Activated naive CD8-positive, alpha-beta T cell treated with anti-CD3 and anti-CD28 coated beads for 36 hours (primary cell): ENCODE data around the gene PDCD1LG2. TPM values are rescaled to one million over a fixed set of nuclear protein-coding genes. Genes with fewer than 3 reads are reported as not detected.
"Not testable (repeated sequence)": the region's sequence is repeated elsewhere in the genome, so short reads cannot be mapped to it uniquely, and the experiment has no call there.

Experiments used
- DNase-seq: peaks from one replicate; pipeline ENCODE4 v3.0.0; 2021
- H3K27ac Mint-ChIP-seq: one replicate; pipeline ENCODE4 v1.8.0; 2022; ENCODE audit warnings: mild to moderate bottlenecking, moderate library complexity, mixed read lengths
- H3K27me3 Mint-ChIP-seq: one replicate; pipeline ENCODE4 v1.8.0; 2022; ENCODE audit warnings: mild to moderate bottlenecking, mixed read lengths
- H3K36me3 Mint-ChIP-seq: one replicate; pipeline ENCODE4 v1.8.0; 2021; ENCODE audit warnings: mild to moderate bottlenecking, mixed read lengths
- H3K4me1 Mint-ChIP-seq: one replicate; pipeline ENCODE4 v1.8.0; 2021; ENCODE audit warnings: mixed read lengths
- H3K4me3 Mint-ChIP-seq: one replicate; pipeline ENCODE4 v1.8.0; 2022; ENCODE audit warnings: mild to moderate bottlenecking, moderate library complexity, mixed read lengths
- H3K9me3 Mint-ChIP-seq: one replicate; pipeline ENCODE4 v1.8.0; 2022; ENCODE audit warnings: mixed read lengths
- total RNA-seq, 2 experiments: library from RNA; stranded (reverse); gene quantifications; one replicate each; pipeline ENCODE4 v1.2.3, GENCODE V29; 2021

Gene PDCD1LG2
- total RNA-seq, 2 experiments from 2014 or later = 0.08 TPM; not detected in 1

- H3K27me3 Mint-ChIP-seq, H3K4me3 Mint-ChIP-seq, H3K36me3 Mint-ChIP-seq, H3K27ac Mint-ChIP-seq, H3K9me3 Mint-ChIP-seq, DNase-seq: not testable (repeated sequence)
- H3K4me1 Mint-ChIP-seq = peaks cover 43% of the 10 kb centered on the region
Observed at GRCh38 chr9:5581706-5582105, 71.4 kb downstream of the PDCD1LG2 start.

- H3K36me3 Mint-ChIP-seq = peaks cover 5% of the 10 kb centered on the region
- H3K4me3 Mint-ChIP-seq = no peak overlapping the region
- DNase-seq = peak; percentile 32
- peaks cover 7% of the 10 kb centered on the region for H3K9me3 Mint-ChIP-seq
- H3K27me3 Mint-ChIP-seq = no peaks in the 10 kb centered on the region
- peaks cover 53% of the 10 kb centered on the region for H3K4me1 Mint-ChIP-seq
- peak overlapping the region; percentile 81 for H3K27ac Mint-ChIP-seq
Observed at GRCh38 chr9:5582835-5583195, 72.5 kb downstream of the PDCD1LG2 start.

GRCh38 chr9:5586391-5586802 lies 76.1 kb downstream of the PDCD1LG2 start:
- Mint-ChIP-seq H3K27ac (peak overlapping the region; percentile 83), H3K36me3 (peaks cover 5% of the 10 kb centered on the region), H3K9me3 (peaks cover 7% of the 10 kb centered on the region), H3K4me3 (no peak overlapping the region), H3K27me3 (no peaks in the 10 kb centered on the region), H3K4me1 (peaks cover 55% of the 10 kb centered on the region)
- DNase-seq = peak; percentile 12

- DNase-seq = peak; percentile 36
- Mint-ChIP-seq H3K36me3 (peaks cover 5% of the 10 kb centered on the region), H3K4me3 (no peak overlapping the region), H3K4me1 (peaks cover 55% of the 10 kb centered on the region), H3K27ac (peak overlapping the region; percentile 83), H3K27me3 (no peaks in the 10 kb centered on the region), H3K9me3 (peaks cover 3% of the 10 kb centered on the region)
Observed at GRCh38 chr9:5587024-5587423, 76.7 kb downstream of the PDCD1LG2 start.

GRCh38 chr9:5592231-5592630 lies 81.9 kb downstream of the PDCD1LG2 start:
- H3K4me3 Mint-ChIP-seq = no peak overlapping the region
- peaks cover 37% of the 10 kb centered on the region for H3K4me1 Mint-ChIP-seq
- no peak overlapping the region for H3K27ac Mint-ChIP-seq
- no peaks in the 10 kb centered on the region for H3K27me3 Mint-ChIP-seq
- no peaks in the 10 kb centered on the region for H3K36me3 Mint-ChIP-seq
- H3K9me3 Mint-ChIP-seq = no peaks in the 10 kb centered on the region
- DNase-seq = no peak

- Mint-ChIP-seq H3K4me1 (peaks cover 31% of the 10 kb centered on the region), H3K27me3 (no peaks in the 10 kb centered on the region), H3K36me3 (no peaks in the 10 kb centered on the region), H3K4me3 (no peak overlapping the region), H3K9me3 (no peaks in the 10 kb centered on the region), H3K27ac (no peak overlapping the region)
- DNase-seq = no peak
Observed at GRCh38 chr9:5592904-5593303, 82.6 kb downstream of the PDCD1LG2 start.

- Mint-ChIP-seq H3K4me1 (peaks cover 30% of the 10 kb centered on the region), H3K27ac (no peak overlapping the region), H3K4me3 (no peak overlapping the region), H3K9me3 (no peaks in the 10 kb centered on the region), H3K36me3 (no peaks in the 10 kb centered on the region), H3K27me3 (no peaks in the 10 kb centered on the region)
- DNase-seq = no peak
Observed at GRCh38 chr9:5593904-5594303, 83.6 kb downstream of the PDCD1LG2 start.

GRCh38 chr9:5596173-5596572 lies 85.8 kb downstream of the PDCD1LG2 start:
- Mint-ChIP-seq H3K36me3 (no peaks in the 10 kb centered on the region), H3K27ac (no peak overlapping the region), H3K9me3 (no peaks in the 10 kb centered on the region), H3K27me3 (no peaks in the 10 kb centered on the region), H3K4me1 (peaks cover 22% of the 10 kb centered on the region), H3K4me3 (no peak overlapping the region)
- DNase-seq = no peak

GRCh38 chr9:5608298-5609225 lies 98.2 kb downstream of the PDCD1LG2 start:
- peaks cover 21% of the 10 kb centered on the region for H3K4me1 Mint-ChIP-seq
- no peaks in the 10 kb centered on the region for H3K27me3 Mint-ChIP-seq
- H3K9me3 Mint-ChIP-seq = no peaks in the 10 kb centered on the region
- peak overlapping the region; percentile 83 for H3K27ac Mint-ChIP-seq
- H3K36me3 Mint-ChIP-seq = no peaks in the 10 kb centered on the region
- H3K4me3 Mint-ChIP-seq = peak overlapping the region; percentile 77
- no peak for DNase-seq

- no peaks in the 10 kb centered on the region for H3K9me3 Mint-ChIP-seq
- no peaks in the 10 kb centered on the region for H3K27me3 Mint-ChIP-seq
- H3K4me1 Mint-ChIP-seq = peaks cover 21% of the 10 kb centered on the region
- no peak for DNase-seq
- peak overlapping the region; percentile 83 for H3K27ac Mint-ChIP-seq
- peak overlapping the region; percentile 77 for H3K4me3 Mint-ChIP-seq
- H3K36me3 Mint-ChIP-seq = no peaks in the 10 kb centered on the region
Observed at GRCh38 chr9:5609226-5609596, 98.9 kb downstream of the PDCD1LG2 start.

GRCh38 chr9:5610491-5610890 lies 100.2 kb downstream of the PDCD1LG2 start:
- H3K4me1 Mint-ChIP-seq = peaks cover 31% of the 10 kb centered on the region
- no peaks in the 10 kb centered on the region for H3K27me3 Mint-ChIP-seq
- H3K4me3 Mint-ChIP-seq = no peak overlapping the region
- H3K9me3 Mint-ChIP-seq = no peaks in the 10 kb centered on the region
- H3K27ac Mint-ChIP-seq = no peak overlapping the region
- no peak for DNase-seq
- peaks cover 2% of the 10 kb centered on the region for H3K36me3 Mint-ChIP-seq

GRCh38 chr9:5611321-5612184 lies 101.2 kb downstream of the PDCD1LG2 start:
- H3K27ac Mint-ChIP-seq = no peak overlapping the region
- H3K4me3 Mint-ChIP-seq = no peak overlapping the region
- H3K4me1 Mint-ChIP-seq = peaks cover 31% of the 10 kb centered on the region
- H3K9me3 Mint-ChIP-seq = no peaks in the 10 kb centered on the region
- no peak for DNase-seq
- no peaks in the 10 kb centered on the region for H3K27me3 Mint-ChIP-seq
- peaks cover 2% of the 10 kb centered on the region for H3K36me3 Mint-ChIP-seq

- no peaks in the 10 kb centered on the region for H3K27me3 Mint-ChIP-seq
- no peak for DNase-seq
- no peak overlapping the region for H3K4me3 Mint-ChIP-seq
- no peak overlapping the region for H3K27ac Mint-ChIP-seq
- H3K9me3 Mint-ChIP-seq = no peaks in the 10 kb centered on the region
- H3K4me1 Mint-ChIP-seq = peaks cover 32% of the 10 kb centered on the region
- peaks cover 2% of the 10 kb centered on the region for H3K36me3 Mint-ChIP-seq
Observed at GRCh38 chr9:5612185-5612530, 101.8 kb downstream of the PDCD1LG2 start.

GRCh38 chr9:5614192-5614591 lies 103.9 kb downstream of the PDCD1LG2 start:
- Mint-ChIP-seq H3K27ac (peak overlapping the region; percentile 29), H3K9me3 (no peaks in the 10 kb centered on the region), H3K4me3 (no peak overlapping the region), H3K4me1 (peaks cover 36% of the 10 kb centered on the region), H3K27me3 (no peaks in the 10 kb centered on the region), H3K36me3 (peaks cover 2% of the 10 kb centered on the region)
- DNase-seq = no peak

- no peaks in the 10 kb centered on the region for H3K27me3 Mint-ChIP-seq
- H3K27ac Mint-ChIP-seq = no peak overlapping the region
- H3K9me3 Mint-ChIP-seq = no peaks in the 10 kb centered on the region
- peaks cover 33% of the 10 kb centered on the region for H3K4me1 Mint-ChIP-seq
- H3K4me3 Mint-ChIP-seq = no peak overlapping the region
- no peak for DNase-seq
- H3K36me3 Mint-ChIP-seq = peaks cover 3% of the 10 kb centered on the region
Observed at GRCh38 chr9:5614985-5615384, 104.7 kb downstream of the PDCD1LG2 start.
